Measurements from ENCODE around the gene ENOX2. TPM values are rescaled to one million over a fixed set of nuclear protein-coding genes. Genes with fewer than 3 reads are reported as not detected.
A peak's percentile ranks its signal among the peaks of the same experiment; 100 is the strongest.

The ENOX2 gene
- total and polyA plus RNA-seq, 7 donors: 4.7 to 13.4 (median 10.5) TPM

DNA sequence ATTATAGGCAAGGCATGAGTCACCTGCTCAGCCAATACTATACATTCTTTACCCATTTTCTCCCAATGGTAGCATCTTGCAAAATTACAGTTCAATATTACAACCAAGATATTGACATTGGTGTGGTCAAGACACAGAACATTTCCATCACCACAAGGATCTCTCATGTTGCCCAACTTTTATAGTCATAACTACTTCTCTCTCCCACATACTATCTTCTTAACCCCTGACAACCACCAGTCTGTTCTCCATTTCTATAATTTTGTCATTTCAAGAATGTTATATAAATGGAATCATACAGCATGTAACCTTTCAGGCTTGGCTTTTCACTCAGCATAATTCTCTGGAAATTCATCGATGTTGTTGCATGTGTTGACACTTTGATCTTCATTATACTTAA lies 144.9 kb downstream of the ENOX2 start:
- ATAC-seq (no peak), DNase-seq (no peak)
- Histone ChIP-seq H3K4me3 (no peak overlapping the region), H3K4me1 (no peaks in the 10 kb centered on the region), H3K27ac (no peak overlapping the region), H3K9me3 (no peaks in the 10 kb centered on the region), H3K27me3 (ENCODE audit: insufficient read depth in 3 of 3, low read length in 2 of 3) (no peaks in the 10 kb centered on the region), H3K36me3 (ENCODE audit: insufficient read depth in 1 of 2, low read depth in 1 of 2) (no peaks in the 10 kb centered on the region)
- intact Hi-C loops (cut with DNase I): no loop called here
- TF ChIP-seq, protein P1, sequence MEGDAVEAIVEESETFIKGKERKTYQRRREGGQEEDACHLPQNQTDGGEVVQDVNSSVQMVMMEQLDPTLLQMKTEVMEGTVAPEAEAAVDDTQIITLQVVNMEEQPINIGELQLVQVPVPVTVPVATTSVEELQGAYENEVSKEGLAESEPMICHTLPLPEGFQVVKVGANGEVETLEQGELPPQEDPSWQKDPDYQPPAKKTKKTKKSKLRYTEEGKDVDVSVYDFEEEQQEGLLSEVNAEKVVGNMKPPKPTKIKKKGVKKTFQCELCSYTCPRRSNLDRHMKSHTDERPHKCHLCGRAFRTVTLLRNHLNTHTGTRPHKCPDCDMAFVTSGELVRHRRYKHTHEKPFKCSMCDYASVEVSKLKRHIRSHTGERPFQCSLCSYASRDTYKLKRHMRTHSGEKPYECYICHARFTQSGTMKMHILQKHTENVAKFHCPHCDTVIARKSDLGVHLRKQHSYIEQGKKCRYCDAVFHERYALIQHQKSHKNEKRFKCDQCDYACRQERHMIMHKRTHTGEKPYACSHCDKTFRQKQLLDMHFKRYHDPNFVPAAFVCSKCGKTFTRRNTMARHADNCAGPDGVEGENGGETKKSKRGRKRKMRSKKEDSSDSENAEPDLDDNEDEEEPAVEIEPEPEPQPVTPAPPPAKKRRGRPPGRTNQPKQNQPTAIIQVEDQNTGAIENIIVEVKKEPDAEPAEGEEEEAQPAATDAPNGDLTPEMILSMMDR (IDR thresholded peaks at IDR 0.05): no peak
- WGBS, 3 donors: 85 to 100% (median 100%) methylated on average over 1 of the region's 1 CpG

DNA sequence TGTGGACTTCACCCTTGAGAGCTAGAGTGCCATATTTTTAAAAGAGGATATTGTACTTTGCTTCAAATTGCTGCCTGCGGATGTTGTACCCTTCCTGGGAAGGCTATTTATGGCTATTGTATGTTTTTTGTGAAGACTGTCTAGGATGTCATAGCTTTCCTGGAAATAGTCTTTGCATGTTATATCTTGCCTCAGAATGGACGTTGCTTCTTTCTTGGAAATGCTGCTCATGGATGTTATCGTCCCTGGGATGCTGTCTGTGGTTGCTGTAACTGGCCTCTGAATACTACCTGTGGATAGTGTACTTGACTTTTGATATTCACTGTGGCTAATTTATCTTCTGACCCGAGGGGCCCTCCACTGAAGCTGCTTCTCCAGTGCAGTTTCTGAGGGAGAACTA lies 146.8 kb downstream of the ENOX2 start:
- Histone ChIP-seq H3K27me3 (ENCODE audit: insufficient read depth in 3 of 3, low read length in 2 of 3) (peaks cover 0 to 6% (median 0%) of the 10 kb centered on the region in 3 donors), H3K27ac (no peak overlapping the region), H3K9me3 (no peaks in the 10 kb centered on the region), H3K4me3 (no peak overlapping the region), H3K36me3 (ENCODE audit: insufficient read depth in 1 of 2, low read depth in 1 of 2) (no peaks in the 10 kb centered on the region), H3K4me1 (no peaks in the 10 kb centered on the region)
- WGBS, 3 donors: 54 to 66% (median 65%) methylated on average over 4 of the region's 4 CpGs
- TF ChIP-seq, protein P1 (IDR thresholded peaks at IDR 0.05): no peak
- DNase-seq: no peak
- intact Hi-C loops (cut with DNase I): no loop called here
- ATAC-seq: no peak

DNA sequence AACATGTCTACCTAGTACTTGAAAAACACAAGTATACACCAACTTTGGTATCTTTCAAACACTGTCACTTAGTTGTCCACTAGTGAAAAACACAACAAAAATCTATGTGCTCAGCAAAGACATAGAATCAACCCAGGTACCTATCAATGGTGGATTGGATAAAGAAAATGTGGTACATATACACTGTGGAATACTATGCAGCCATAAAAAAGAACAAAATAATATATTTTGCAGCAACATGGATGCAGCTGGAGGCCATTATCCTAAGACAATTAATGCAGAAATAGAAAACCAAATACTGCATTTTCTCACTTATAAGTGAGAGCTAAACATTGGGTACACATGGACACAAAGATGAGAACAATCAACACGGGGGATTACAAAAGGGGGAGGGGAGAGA lies 148.7 kb downstream of the ENOX2 start:
- peaks cover 0 to 6% (median 0%) of the 10 kb centered on the region in 3 donors for H3K27me3 ChIP-seq (ENCODE audit: insufficient read depth in 3 of 3, low read length in 2 of 3)
- intact Hi-C loops (cut with DNase I): no loop called here
- no peak overlapping the region for H3K4me3 ChIP-seq
- ATAC-seq (no peak), DNase-seq (no peak)
- H3K9me3 ChIP-seq: no peaks in the 10 kb centered on the region
- H3K36me3 ChIP-seq (ENCODE audit: insufficient read depth in 1 of 2, low read depth in 1 of 2): no peaks in the 10 kb centered on the region
- 88 to 100% (median 95%) methylated on average over 1 of the region's 1 CpG for WGBS, 3 donors
- H3K4me1 ChIP-seq: no peaks in the 10 kb centered on the region
- TF ChIP-seq, protein P1 (IDR thresholded peaks at IDR 0.05): no peak
- no peak overlapping the region for H3K27ac ChIP-seq

DNA sequence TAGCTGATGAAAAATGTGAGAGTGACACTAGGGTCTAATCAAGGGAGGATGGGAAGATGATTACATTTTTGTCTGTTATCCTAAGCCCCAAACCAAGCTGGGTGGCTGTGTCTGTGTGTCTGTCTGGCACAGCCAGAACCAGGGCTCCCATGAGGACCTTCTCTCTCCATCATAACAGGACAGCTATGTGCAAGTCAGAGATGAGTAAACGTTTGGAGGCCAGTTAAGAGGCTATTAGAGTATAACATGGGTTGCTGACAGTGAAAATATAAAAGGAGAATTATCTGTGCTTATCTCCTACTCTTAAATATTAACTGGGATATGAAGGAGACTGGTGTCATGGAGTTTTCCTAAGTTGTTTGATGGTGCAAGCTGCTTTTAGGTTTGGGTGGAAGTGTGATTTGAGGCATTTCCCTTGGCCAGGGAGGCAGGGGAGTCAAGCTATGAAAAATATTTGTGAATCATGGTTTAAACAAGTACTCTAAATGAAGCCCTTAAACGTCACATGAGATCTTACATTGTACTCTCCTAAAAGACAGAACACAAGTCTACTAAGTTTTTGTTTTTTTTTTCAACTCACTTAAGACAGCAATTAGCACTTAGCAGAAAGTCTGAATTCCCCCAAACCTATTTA lies 156.2 kb downstream of the ENOX2 start:
- TF ChIP-seq, protein P1 (IDR thresholded peaks at IDR 0.05): no peak
- ATAC-seq (no peak), DNase-seq (no peak)
- 38 to 65% (median 60%) methylated on average over 2 of the region's 2 CpGs for WGBS, 3 donors
- Histone ChIP-seq H3K27me3 (ENCODE audit: insufficient read depth in 3 of 3, low read length in 2 of 3) (no peaks in the 10 kb centered on the region), H3K4me3 (no peak overlapping the region), H3K4me1 (peaks cover 4% of the 10 kb centered on the region), H3K27ac (no peak overlapping the region), H3K36me3 (ENCODE audit: insufficient read depth in 1 of 2, low read depth in 1 of 2) (no peaks in the 10 kb centered on the region), H3K9me3 (no peaks in the 10 kb centered on the region)
- intact Hi-C loops (cut with DNase I): no loop called here

DNA sequence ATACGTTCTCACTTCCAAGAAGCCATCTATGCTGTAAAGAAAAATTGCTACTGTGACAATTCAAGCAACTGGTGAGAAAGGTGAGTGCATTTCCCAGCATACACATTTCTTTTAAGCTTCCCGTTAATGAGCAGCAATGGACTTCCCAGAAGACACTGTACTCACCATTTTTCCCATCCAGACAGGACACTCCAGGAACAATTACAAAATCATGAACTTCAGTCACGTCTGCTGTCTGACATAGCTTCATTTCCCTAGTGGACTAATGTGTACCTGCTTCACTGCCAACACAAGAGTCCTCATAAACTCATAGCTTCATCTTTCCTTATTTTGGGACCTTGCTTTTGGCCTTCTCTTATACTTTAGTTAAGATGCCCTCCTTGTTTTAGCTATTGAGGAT lies 156.9 kb downstream of the ENOX2 start:
- DNase-seq (no peak), ATAC-seq (peak in 1 of 4 donors; percentile 43)
- Histone ChIP-seq H3K36me3 (ENCODE audit: insufficient read depth in 1 of 2, low read depth in 1 of 2) (no peaks in the 10 kb centered on the region), H3K4me3 (no peak overlapping the region), H3K27ac (no peak overlapping the region), H3K9me3 (no peaks in the 10 kb centered on the region), H3K4me1 (peaks cover 4% of the 10 kb centered on the region), H3K27me3 (ENCODE audit: insufficient read depth in 3 of 3, low read length in 2 of 3) (no peaks in the 10 kb centered on the region)
- TF ChIP-seq, protein P1 (IDR thresholded peaks at IDR 0.05): no peak
- 50 to 82% (median 68%) methylated on average over 3 of the region's 3 CpGs for WGBS, 3 donors
- intact Hi-C loops (cut with DNase I): no loop called here

All from psoas muscle (tissue), 8 donors.